Cardiac fibroblast (primary cell): ENCODE measurements around the gene IMPDH2.

Experiments used
- DNase-seq, 2 donors: peaks; one replicate each; pipeline versions ENCODE4 v3.0.0 to v3.0.0-alpha.2; 2010; ENCODE audit warnings: low read depth in 2 of 2
- H3K4me3 ChIP-seq, 2 donors: replicated peaks in 1 of 2; 1 replicate in 1 of 2; 2 replicates in 1 of 2; pipeline ENCODE4 v1.5.1; 2011; ENCODE audit warnings: low read depth in 2 of 2, low read length in 2 of 2, mild to moderate bottlenecking in 2 of 2, moderate library complexity in 1 of 2
- CTCF ChIP-seq: IDR thresholded peaks from one replicate; pipeline ENCODE4 v1.5.1; 2011; ENCODE audit warnings: low read depth, mild to moderate bottlenecking, low read length, inconsistent platforms

The IMPDH2 gene

GRCh38 chr3:49028673-49029562, at the start of gene IMPDH2:
TSS of gene IMPDH2 (minus strand) at chr3:49029398. CDS start at chr3:49029350, 48 bp downstream.
- peak within 1 kb of the TSS; percentile 91 to 93 for H3K4me3 ChIP-seq
- TF ChIP-seq CTCF = no peak
- peak; percentile 93 to 95 for DNase-seq

GRCh38 chr3:49076646-49077045, 47.4 kb upstream of the IMPDH2 start:
- no peak overlapping the region for H3K4me3 ChIP-seq
- DNase-seq = no peak
- no peak for TF ChIP-seq CTCF

- no peak for TF ChIP-seq CTCF
- DNase-seq = no peak
- no peak overlapping the region for H3K4me3 ChIP-seq
These were observed 46.9 kb upstream of the IMPDH2 start for GRCh38 chr3:49076116-49076515.

- no peak for TF ChIP-seq CTCF
- DNase-seq = no peak
- H3K4me3 ChIP-seq = no peak overlapping the region
These were observed 28.8 kb upstream of the IMPDH2 start for GRCh38 chr3:49058011-49058410.

- no peak overlapping the region for H3K4me3 ChIP-seq
- no peak for DNase-seq
- no peak for TF ChIP-seq CTCF
These were observed 28.1 kb upstream of the IMPDH2 start for GRCh38 chr3:49057268-49057667.

GRCh38 chr3:49054344-49054862, 25.2 kb upstream of the IMPDH2 start:
- H3K4me3 ChIP-seq = no peak overlapping the region
- TF ChIP-seq CTCF = no peak

More at GRCh38 chr3:49054344-49054862, 25.2 kb upstream of the IMPDH2 start:
- DNase-seq = no peak
